Measurements from ENCODE around the gene FOS. TPM values are rescaled to one million over a fixed set of nuclear protein-coding genes. Genes with fewer than 3 reads are reported as not detected.

Gene FOS
- total and polyA plus RNA-seq, 2 of the 8 experiments (the other 6 are each of a cell fraction or from before 2014, with no cell fraction given): 50.2 to 51.8 TPM

DNA sequence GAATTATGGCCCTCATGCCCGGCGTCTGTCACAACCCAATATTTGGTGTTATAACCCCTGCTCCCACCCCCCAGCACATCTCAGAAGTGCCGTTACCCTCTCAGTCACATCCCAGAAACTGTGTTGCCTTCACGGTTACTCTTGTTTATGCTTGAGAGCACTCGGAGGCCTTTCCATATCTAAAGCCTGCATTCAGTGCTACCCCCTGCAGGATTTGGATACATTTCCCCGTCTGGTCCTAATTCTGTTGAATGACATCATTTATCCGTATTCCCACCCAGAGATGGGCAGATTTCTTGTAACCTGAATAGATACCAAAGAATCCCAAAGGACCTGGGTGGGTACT is 19.1 kb upstream of the FOS start:
- Histone ChIP-seq H4K8ac (ENCODE audit: extremely low read depth, insufficient read depth, low read length) (peak overlapping the region; percentile 98; the same call in 1 of the 2 replicates), H3K4me3 (ENCODE audit: extremely low read depth in 1 of 4, insufficient read depth in 2 of 4, low read depth in 3 of 4, low read length in 4 of 4) (peak overlapping the region; percentile 55 to 67 (median 66); a peak in 7 of 8 replicates), H2BK120ac (replicated peaks; ENCODE audit: low read depth, low read length) (no peak overlapping the region), H3K23ac (ENCODE audit: insufficient read length) (no peak overlapping the region), H4K5ac (ENCODE audit: insufficient read length, low read depth, low read length) (no peak overlapping the region), H3K27me3 (replicated peaks in 1 of 4; ENCODE audit: control insufficient read depth in 3 of 4, extremely low read depth in 1 of 4, insufficient read depth in 3 of 4, low read length in 3 of 4) (no peaks in the 10 kb centered on the region), H4K91ac (replicated peaks; ENCODE audit: insufficient read length, low read length) (no peak overlapping the region), H2BK12ac (ENCODE audit: low read depth, low read length) (peak overlapping the region; percentile 100; the same call in 1 of the 2 replicates), H3K4me2 (ENCODE audit: insufficient read depth in 1 of 2, low read depth in 2 of 2, low read length in 2 of 2) (peak overlapping the region; percentile 90 to 97), H2BK15ac (ENCODE audit: low read length) (no peak overlapping the region), H3K14ac (ENCODE audit: insufficient read length) (no peak overlapping the region), H3K36me3 (ENCODE audit: control insufficient read depth in 2 of 4, insufficient read depth in 4 of 4, low read length in 3 of 4) (no peaks in the 10 kb centered on the region), H3K79me2 (ENCODE audit: control insufficient read depth in 1 of 2, insufficient read depth in 2 of 2, low read length in 2 of 2) (no peaks in the 10 kb centered on the region), H3K4ac (replicated peaks; ENCODE audit: insufficient read length, low read depth, low read length) (no peak overlapping the region), H3K23me2 (ENCODE audit: low read depth, low read length) (peaks cover 5% of the 10 kb centered on the region; the same call in 1 of the 2 replicates), H4K20me1 (replicated peaks in 1 of 2; ENCODE audit: control insufficient read depth in 1 of 2, insufficient read depth in 2 of 2, low read length in 2 of 2) (no peaks in the 10 kb centered on the region), H3K4me1 (replicated peaks in 1 of 4; ENCODE audit: control insufficient read depth in 3 of 4, insufficient read depth in 4 of 4, low read length in 3 of 4) (peaks cover 0 to 11% (median 4%) of the 10 kb centered on the region in 4 experiments; a peak in 5 of 7 replicates), H3K9me3 (ENCODE audit: insufficient read depth in 2 of 2, low read depth in 1 of 2, low read length in 1 of 2) (no peaks in the 10 kb centered on the region), H2BK20ac (ENCODE audit: low read length) (no peak overlapping the region; the same call in 1 of the 2 replicates), H2AK5ac (ENCODE audit: low read depth, low read length) (peak overlapping the region; percentile 98; the same call in 1 of the 2 replicates), H3K9ac (replicated peaks in 1 of 4; ENCODE audit: extremely low read depth in 1 of 4, low read depth in 3 of 4, low read length in 3 of 4) (peak overlapping the region; percentile 80 to 97 (median 94)), H3K79me1 (ENCODE audit: low read depth, low read length) (no peaks in the 10 kb centered on the region), H2AFZ (ENCODE audit: low read length) (peak overlapping the region; percentile 98), H3K27ac (ENCODE audit: low read depth, low read length) (peak overlapping the region; percentile 98), H3K18ac (ENCODE audit: extremely low read depth, low read length) (no peak overlapping the region), H2BK5ac (ENCODE audit: low read depth, low read length) (peak overlapping the region; percentile 97; the same call in 1 of the 2 replicates), H3K56ac (replicated peaks; ENCODE audit: insufficient read length, low read depth, low read length) (no peak overlapping the region)
- WGBS, 2 experiments (ENCODE audit: extremely low coverage in 1 of 2, insufficient coverage in 1 of 2, insufficient read length in 1 of 2, insufficient replicate concordance in 2 of 2, low coverage in 1 of 2, low lambda C conversion rate in 2 of 2, missing lambda C conversion rate in 1 of 2): 14% methylated on average over 7 of the region's 7 CpGs; no CpG with 5 or more reads in 1 of the 2 experiments
- ChIA-PET POLR2A (ENCODE audit: partially characterized antibody) (interaction anchor here (0.7 to 5.2 kb wide), 28 partner anchors 9 to 347 kb away, joined by 3 to 54 read pairs (median 6); partner anchors contain the start of genes FOS and TMED10), CTCF (ENCODE audit: partially characterized antibody) (interaction anchor here (0.7 to 2.1 kb wide), 7 partner anchors 9 to 45 kb away, joined by 3 to 8 read pairs (median 4); no protein-coding TSS in a partner anchor)
- FAIRE-seq (no peak), DNase-seq (ENCODE audit: low read depth in 1 of 2, low spot score in 2 of 2) (no peak)
- TF ChIP-seq GABPA (IDR thresholded peaks at IDR 0.05; ENCODE audit: borderline replicate concordance, insufficient read depth, low read length) (no peak), RFX5 (IDR thresholded peaks at IDR 0.05; ENCODE audit: borderline replicate concordance, low read depth, low read length) (no peak), GTF2F1 (IDR thresholded peaks at IDR 0.05; ENCODE audit: borderline replicate concordance, low read depth, low read length) (peak; percentile 3; the same call in 1 of the 2 replicates), POLR2A (IDR thresholded peaks at IDR 0.05; ENCODE audit: control extremely low read depth in 1 of 2, low read depth in 2 of 2, low read length in 2 of 2) (peak in 1 of 2 experiments; percentile 69; a peak in 1 of 3 replicates), TAF1 (IDR thresholded peaks at IDR 0.05; ENCODE audit: low read depth, low read length) (no peak), SIN3A (conservative IDR thresholded peaks at IDR 0.05 in 1 of 2, IDR thresholded peaks at IDR 0.05 in 1 of 2; ENCODE audit: low read depth in 1 of 2, low read length in 2 of 2) (0 out of 4 replicates have a peak, but pooled peaks of 1 of the 2 experiments have one; percentile 3), SP2 (IDR thresholded peaks at IDR 0.05; ENCODE audit: low read length) (no peak), POLR2AphosphoS5 (IDR thresholded peaks at IDR 0.05; ENCODE audit: low read depth, low read length) (peak; percentile 18; the same call in 1 of the 2 replicates), CHD1 (IDR thresholded peaks at IDR 0.05; ENCODE audit: low read depth, low read length) (0 out of 2 replicates have a peak, but pooled peaks have one; percentile 27), MAFK (IDR thresholded peaks at IDR 0.05; ENCODE audit: low read depth, low read length) (no peak)
- TF ChIP-seq, protein P1, sequence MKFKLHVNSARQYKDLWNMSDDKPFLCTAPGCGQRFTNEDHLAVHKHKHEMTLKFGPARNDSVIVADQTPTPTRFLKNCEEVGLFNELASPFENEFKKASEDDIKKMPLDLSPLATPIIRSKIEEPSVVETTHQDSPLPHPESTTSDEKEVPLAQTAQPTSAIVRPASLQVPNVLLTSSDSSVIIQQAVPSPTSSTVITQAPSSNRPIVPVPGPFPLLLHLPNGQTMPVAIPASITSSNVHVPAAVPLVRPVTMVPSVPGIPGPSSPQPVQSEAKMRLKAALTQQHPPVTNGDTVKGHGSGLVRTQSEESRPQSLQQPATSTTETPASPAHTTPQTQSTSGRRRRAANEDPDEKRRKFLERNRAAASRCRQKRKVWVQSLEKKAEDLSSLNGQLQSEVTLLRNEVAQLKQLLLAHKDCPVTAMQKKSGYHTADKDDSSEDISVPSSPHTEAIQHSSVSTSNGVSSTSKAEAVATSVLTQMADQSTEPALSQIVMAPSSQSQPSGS (IDR thresholded peaks at IDR 0.05; ENCODE audit: low read length): peak; percentile 52; the same call in 1 of the 2 replicates
